Spleen (tissue), 7 donors: ENCODE data around the gene PILRA.

Experiments used
- CTCF ChIP-seq, 11 experiments: fragments of 200-600 bp in 7 of 11; fragments of 450-650 bp in 4 of 11; sonication (generic) in 4 of 11; IDR thresholded peaks in 8 of 11; conservative IDR thresholded peaks in 3 of 11; 1 replicate in 7 of 11; 2 replicates in 4 of 11; pipeline versions ENCODE4 v1.4.0 to v1.8.0; 2016 to 2021; ENCODE audit warnings: antibody characterized with exemption in 11 of 11, inconsistent platforms in 4 of 11, mild to moderate bottlenecking in 1 of 11
- POLR2AphosphoS5 ChIP-seq, 3 donors: sonication (generic); formaldehyde crosslinking; IDR thresholded peaks; one replicate each; pipeline ENCODE4 v1.5.1; 2017; ENCODE audit warnings: antibody characterized with exemption in 3 of 3
- donor health status: DM: no; HTN: no; CAD: no; lungs with moderate emphysema.
- donor health status: DM: no; HTN: no; CAD: no.
- donor health status: DM: no; HTN: no; CAD: no.

GRCh38 chr7:100437150-100438100 lies 64.1 kb downstream of the PILRA start:
- no peak for TF ChIP-seq POLR2AphosphoS5 (IDR thresholded peaks at IDR 0.05)
- TF ChIP-seq CTCF (IDR thresholded peaks at IDR 0.05 in 8 of 11, conservative IDR thresholded peaks at IDR 0.05 in 3 of 11): no peak
